OCI-LY3 (cell line): ENCODE data around the gene KLHDC4.

ENCODE experiments used
- H2AFZ ChIP-seq: fragments of 200-600, 300-600 bp; shearing (Covaris generic); 2 replicates; pipeline ENCODE4 v1.6.0; 2014; ENCODE audit warnings: antibody characterized with exemption, low read depth, low read length
- H3K27ac ChIP-seq: fragments of 200-600, 300-600 bp; sonication (generic); 2 replicates; pipeline ENCODE4 v1.5.1; 2014; ENCODE audit warnings: mild to moderate bottlenecking, low read length, moderate library complexity, mixed read lengths
- H3K27me3 ChIP-seq: fragments of 200-600, 300-600 bp; sonication (generic); 2 replicates; pipeline ENCODE4 v1.6.1; 2014; ENCODE audit warnings: low read depth, low read length, mixed read lengths
- H3K36me3 ChIP-seq: fragments of 200-600, 300-600 bp; sonication (generic); replicated peaks from 2 replicates; pipeline ENCODE3; 2014; ENCODE audit warnings: low read depth, low read length, mixed read lengths
- H3K4me1 ChIP-seq: fragments of 300-600, 200-600 bp; sonication (generic); 2 replicates; pipeline ENCODE4 v1.6.1; 2014; ENCODE audit warnings: low read length, mixed read lengths
- H3K4me2 ChIP-seq: fragments of 200-600, 300-600 bp; sonication (generic); 2 replicates; pipeline ENCODE4 v1.6.1; 2014; ENCODE audit warnings: low read length, mixed read lengths
- H3K4me3 ChIP-seq: fragments of 300-600, 200-600 bp; sonication (generic); 2 replicates; pipeline ENCODE4 v1.5.1; 2014; ENCODE audit warnings: antibody characterized with exemption, mild to moderate bottlenecking, low read length, moderate library complexity
- H3K79me2 ChIP-seq: fragments of 300-600, 200-600 bp; shearing (Covaris generic); 2 replicates; pipeline ENCODE4 v1.6.1; 2014; ENCODE audit warnings: mild to moderate bottlenecking, low read length, mixed read lengths
- H3K9ac ChIP-seq: fragments of 300-600, 200-600 bp; shearing (Covaris generic); 2 replicates; pipeline ENCODE4 v1.6.0; 2014; ENCODE audit warnings: mild to moderate bottlenecking, low read length, moderate library complexity
- H3K9me3 ChIP-seq: fragments of 200-600, 300-600 bp; shearing (Covaris generic); 2 replicates; pipeline ENCODE4 v1.6.1; 2014; ENCODE audit warnings: low read length, mixed read lengths; ENCODE audit not compliant: insufficient read depth
- H4K20me1 ChIP-seq: fragments of 200-600, 300-600 bp; sonication (generic); 2 replicates; pipeline ENCODE4 v1.6.1; 2016; ENCODE audit warnings: low read length, mixed read lengths; ENCODE audit not compliant: insufficient read depth
- CTCF ChIP-seq: fragments of 200-600, 300-600 bp; sonication (generic); IDR thresholded peaks from 2 replicates; pipeline ENCODE4 v1.5.1; 2014; ENCODE audit warnings: antibody characterized with exemption, low read length, low read depth
- EZH2phosphoT487 ChIP-seq: fragments of 200-600 bp; shearing (Covaris generic); IDR thresholded peaks from 2 replicates; pipeline ENCODE4 v1.6.1; 2018; ENCODE audit warnings: antibody characterized with exemption, mixed run types, low read depth

Gene KLHDC4

DNA sequence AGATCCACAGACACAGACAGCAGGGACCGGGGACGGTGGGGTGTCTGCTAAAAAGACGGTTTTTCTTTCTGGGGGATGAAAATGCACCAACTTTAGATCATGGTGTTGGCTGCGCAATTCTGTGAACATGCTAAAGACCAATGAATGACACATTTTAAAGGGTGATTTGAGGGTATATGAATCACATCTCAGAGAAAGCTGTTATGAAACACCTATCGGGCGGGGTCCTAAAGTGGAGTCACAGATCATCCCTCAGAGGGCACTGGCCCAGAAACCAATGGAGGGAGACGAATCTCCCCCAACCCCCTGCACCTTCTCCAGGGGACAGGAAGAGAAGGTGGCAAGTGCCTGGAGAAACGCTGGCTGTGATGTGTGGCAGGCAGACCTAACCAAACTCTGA, 26.0 kb downstream of the KLHDC4 start:
- Histone ChIP-seq H4K20me1 (peaks cover 8% of the 10 kb centered on the region; the same call in 1 of the 2 replicates), H3K9me3 (no peaks in the 10 kb centered on the region), H3K27ac (no peak overlapping the region), H3K27me3 (no peaks in the 10 kb centered on the region), H3K4me3 (no peak overlapping the region), H3K9ac (no peak overlapping the region), H2AFZ (no peak overlapping the region), H3K36me3 (peaks cover 25% of the 10 kb centered on the region), H3K4me1 (no peaks in the 10 kb centered on the region), H3K79me2 (peaks cover 43% of the 10 kb centered on the region), H3K4me2 (no peak overlapping the region)
- TF ChIP-seq EZH2phosphoT487 (no peak), CTCF (no peak)

DNA sequence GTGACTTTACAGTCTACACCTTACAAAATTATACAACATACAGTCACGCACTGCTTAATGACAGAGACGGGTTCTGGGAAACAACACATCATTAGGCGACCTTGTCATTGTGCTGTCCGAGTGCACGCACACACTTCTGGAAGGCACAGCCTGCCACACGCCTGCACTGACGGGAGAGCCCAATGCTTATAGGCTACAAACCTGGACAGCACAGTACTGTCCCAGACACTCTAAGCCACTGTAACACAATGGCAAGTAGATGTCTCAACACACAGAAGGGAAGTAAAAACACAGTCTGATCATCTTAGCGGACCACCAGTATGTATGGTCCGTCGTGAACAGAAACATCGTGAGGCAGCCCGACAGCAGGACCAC, 29.8 kb downstream of the KLHDC4 start:
- Histone ChIP-seq H3K79me2 (peaks cover 44% of the 10 kb centered on the region), H4K20me1 (no peaks in the 10 kb centered on the region), H3K9ac (no peak overlapping the region), H3K4me1 (no peaks in the 10 kb centered on the region), H2AFZ (no peak overlapping the region), H3K27me3 (no peaks in the 10 kb centered on the region), H3K27ac (no peak overlapping the region), H3K4me2 (no peak overlapping the region), H3K4me3 (no peak overlapping the region), H3K36me3 (peaks cover 24% of the 10 kb centered on the region), H3K9me3 (no peaks in the 10 kb centered on the region)
- TF ChIP-seq EZH2phosphoT487 (no peak), CTCF (no peak)

DNA sequence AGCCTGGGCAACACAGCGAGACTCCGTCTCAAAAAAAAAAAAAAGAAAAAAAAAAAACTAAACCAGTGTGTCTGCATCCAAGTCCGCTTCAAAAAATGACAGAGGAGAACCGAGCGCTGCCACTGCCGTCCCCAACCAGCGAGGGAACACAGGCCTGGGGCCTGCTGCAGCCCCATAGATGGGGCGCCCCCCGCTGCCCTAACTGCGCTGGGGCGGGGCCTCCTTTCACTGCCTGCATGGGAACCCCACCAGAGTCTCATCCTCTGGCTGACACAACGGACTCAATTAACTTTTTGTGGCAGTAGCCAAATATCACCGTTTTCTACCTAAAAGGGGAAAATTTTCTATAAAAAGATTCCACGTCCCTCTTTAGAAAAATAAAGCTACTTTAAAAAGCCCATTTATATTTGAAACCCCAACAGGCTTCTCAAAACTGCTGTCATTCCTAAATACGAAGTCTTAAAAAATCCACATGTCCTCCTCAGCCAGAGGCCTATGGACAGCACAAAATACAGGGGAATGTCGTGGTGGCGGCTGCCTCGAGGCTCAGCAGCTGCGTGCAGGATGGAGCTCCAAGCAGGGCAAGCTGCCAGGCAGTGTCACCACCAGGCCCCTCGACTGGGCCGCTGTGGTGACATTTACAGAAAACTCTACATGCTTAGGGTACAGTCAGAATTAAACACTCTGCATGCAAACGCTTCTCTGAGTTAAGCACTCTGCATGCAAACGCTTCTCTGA, 30.3 kb downstream of the KLHDC4 start:
- Histone ChIP-seq H3K79me2 (peaks cover 38% of the 10 kb centered on the region), H3K9me3 (no peaks in the 10 kb centered on the region), H3K27ac (no peak overlapping the region), H4K20me1 (no peaks in the 10 kb centered on the region), H3K9ac (no peak overlapping the region), H3K4me3 (no peak overlapping the region), H2AFZ (no peak overlapping the region), H3K4me1 (no peaks in the 10 kb centered on the region), H3K27me3 (no peaks in the 10 kb centered on the region), H3K36me3 (peaks cover 19% of the 10 kb centered on the region), H3K4me2 (no peak overlapping the region)
- TF ChIP-seq EZH2phosphoT487 (no peak), CTCF (no peak)

DNA sequence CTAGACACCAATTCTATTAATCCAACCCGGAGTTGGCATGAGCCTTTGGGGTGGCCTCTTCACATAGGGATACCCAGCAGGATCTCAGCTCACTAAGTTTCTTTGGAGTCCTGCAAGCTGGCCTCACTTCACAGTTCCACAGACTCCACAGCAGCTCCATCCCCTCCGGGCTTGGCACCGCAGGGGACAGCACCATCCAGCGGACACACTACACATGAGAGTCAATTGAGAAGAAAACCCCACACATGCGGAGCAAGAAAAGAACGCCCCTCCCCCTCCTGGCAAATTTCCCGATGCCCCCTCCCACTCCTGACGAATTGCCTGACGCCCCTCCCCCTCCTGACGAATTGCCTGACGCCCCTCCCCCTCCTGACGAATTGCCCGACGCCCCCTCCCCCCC, 31.1 kb downstream of the KLHDC4 start:
- Histone ChIP-seq H4K20me1 (no peaks in the 10 kb centered on the region), H3K4me3 (no peak overlapping the region), H3K9ac (no peak overlapping the region), H3K27ac (no peak overlapping the region), H3K27me3 (no peaks in the 10 kb centered on the region), H3K36me3 (peaks cover 18% of the 10 kb centered on the region), H3K79me2 (peaks cover 31% of the 10 kb centered on the region), H3K9me3 (no peaks in the 10 kb centered on the region), H3K4me2 (no peak overlapping the region), H3K4me1 (no peaks in the 10 kb centered on the region), H2AFZ (no peak overlapping the region)
- TF ChIP-seq CTCF (no peak), EZH2phosphoT487 (no peak)
